Adipose tissue (tissue), 3 donors: ENCODE measurements around the gene KLF7. TPM values are rescaled to one million over a fixed set of nuclear protein-coding genes. Genes with fewer than 3 reads are reported as not detected.

Source experiments
- H3K27ac ChIP-seq: one replicate; pipeline ENCODE4 v1.5.1; 2013; ENCODE audit warnings: low read depth, low read length
- WGBS, 3 donors: extraction: QIAGEN DNeasy Blood & Tissue Kit; methylation state at CpG; one replicate each; pipeline ENCODE4 v1.1.7; 2013; 5-methylcytosine and 5-hydroxymethylcytosine counted together
- polyA plus RNA-seq, 3 donors: library from polyadenylated mRNA; stranded (reverse); fragments of 200-250 nt; gene quantifications; one replicate each; pipeline ENCODE4 v1.2.3, GENCODE V29; 2013
- donor health status: healthy with polysubstance abuse.
- donor health status: Bipolar disorder and iron deficiency.
- donor health status: healthy.

Gene KLF7
- 10 to 100 TPM in 2 of 3 donors, 1 to 10 TPM in 1; 2.2 to 14.5 (median 11.1) TPM for polyA plus RNA-seq

DNA sequence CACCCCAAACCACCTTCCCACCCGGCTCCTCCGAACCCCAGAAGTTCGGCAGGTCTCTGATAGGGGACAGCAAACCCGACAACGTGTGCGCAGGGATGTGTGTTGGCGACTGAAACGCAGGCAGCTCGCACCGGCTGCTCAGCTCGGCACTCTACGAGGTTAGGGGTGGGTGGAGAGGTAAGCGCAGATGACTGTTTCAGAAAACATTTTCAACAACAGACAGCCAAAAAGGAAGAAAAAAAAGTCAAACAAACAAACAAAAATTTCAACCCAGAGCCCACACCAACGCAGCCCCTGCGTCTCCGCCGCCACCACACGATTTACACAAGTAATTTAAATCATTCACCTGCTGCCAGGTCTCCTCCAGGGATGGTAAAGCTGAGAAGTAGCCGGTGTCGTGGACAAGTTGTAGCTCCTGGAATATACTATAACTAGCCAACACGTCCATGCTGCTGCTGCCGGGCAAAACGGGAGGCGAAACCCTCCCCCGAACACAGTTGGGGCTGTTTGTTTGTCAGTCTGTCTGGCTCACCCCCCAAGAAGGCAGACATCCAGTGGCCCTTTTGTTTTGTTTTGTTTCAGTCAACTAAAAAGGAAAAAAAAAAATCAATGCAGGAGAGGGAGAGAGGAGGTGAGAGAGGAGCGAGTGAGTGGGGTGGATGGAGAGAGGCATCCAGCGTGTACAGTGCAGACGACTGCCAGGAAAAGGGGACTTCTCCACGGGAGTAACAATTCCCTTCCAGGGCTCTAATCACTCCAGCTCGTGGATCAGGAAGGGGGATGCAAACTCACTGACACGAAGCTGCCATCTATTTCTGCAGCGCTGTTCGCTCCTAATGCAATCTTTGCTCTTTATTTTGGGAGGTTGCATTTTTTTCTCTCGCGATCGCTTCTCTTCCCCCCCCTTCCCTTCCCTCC is at the start of gene KLF7:
KLF7 (minus strand) TSS at position 828 of the 918 bp plus-strand sequence; CDS start at position 448, 380 bp downstream.
- WGBS, 3 donors, result 0% methylated on average over 36 of the region's 36 CpGs
- peak within 1 kb of the TSS; percentile 100 for H3K27ac ChIP-seq

DNA sequence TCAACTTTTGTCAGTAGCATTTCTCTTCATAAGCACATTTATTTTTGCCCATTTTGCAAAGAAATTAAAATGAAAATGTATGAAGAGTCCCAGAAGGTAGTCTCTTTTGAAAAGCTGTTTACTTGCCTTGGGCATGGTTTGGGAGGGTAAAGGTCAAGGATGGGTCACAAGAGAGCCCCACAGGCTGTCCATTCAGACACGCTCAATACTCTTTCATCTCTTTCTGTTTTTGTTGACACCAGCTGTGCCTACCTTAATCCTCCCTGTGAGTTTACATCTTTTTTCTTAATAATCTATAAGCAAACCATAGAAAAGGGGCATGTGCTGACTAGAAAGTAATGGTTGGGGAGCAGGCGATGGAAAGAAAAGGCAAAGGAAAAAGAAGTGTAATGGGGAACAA is 49.6 kb upstream of the KLF7 start:
- H3K27ac ChIP-seq, result no peak overlapping the region
- 35 to 89% (median 87%) methylated on average over 2 of the region's 2 CpGs for WGBS, 3 donors

DNA sequence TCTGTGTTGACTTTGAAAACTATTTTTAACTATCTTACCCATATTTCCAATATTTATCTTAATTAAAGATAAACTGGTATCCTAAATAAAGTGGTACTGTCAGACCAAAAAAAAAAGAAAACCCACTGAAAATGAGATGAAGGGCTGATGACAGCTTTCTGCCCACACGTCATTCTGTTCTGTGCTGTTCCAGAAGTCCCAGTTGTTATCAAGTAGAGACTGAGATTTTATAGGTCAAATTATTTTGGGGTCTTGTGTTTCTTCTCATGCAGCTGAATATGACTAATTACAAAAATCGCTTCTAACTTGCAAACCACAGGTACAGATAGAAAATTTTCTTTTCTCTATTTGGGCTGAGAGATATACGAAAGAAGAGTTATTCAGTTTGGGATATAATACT is 48.7 kb upstream of the KLF7 start:
- WGBS, 3 donors, result 71 to 90% (median 87%) methylated on average over 3 of the region's 3 CpGs
- no peak overlapping the region for H3K27ac ChIP-seq

DNA sequence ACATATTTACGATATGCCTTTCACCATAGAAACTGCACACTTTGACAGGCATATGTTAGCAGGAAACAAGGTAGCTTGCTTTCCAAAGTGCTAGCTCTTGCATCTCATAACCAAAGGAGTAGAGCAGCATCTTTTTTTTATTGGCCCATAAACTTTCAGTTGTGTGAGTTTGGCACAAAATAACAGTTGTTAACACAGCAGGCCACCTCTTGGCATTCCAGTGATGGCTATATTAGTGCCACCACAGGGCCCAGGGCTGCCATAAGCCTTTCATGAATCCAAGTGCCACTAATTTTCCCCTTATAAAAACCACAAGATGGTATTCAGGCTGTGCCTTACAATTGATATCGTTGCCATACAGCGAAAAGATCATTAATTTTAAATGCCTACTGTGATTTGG is 40.3 kb upstream of the KLF7 start:
- 70 to 95% (median 91%) methylated on average over 3 of the region's 3 CpGs for WGBS, 3 donors
- H3K27ac ChIP-seq, result no peak overlapping the region

DNA sequence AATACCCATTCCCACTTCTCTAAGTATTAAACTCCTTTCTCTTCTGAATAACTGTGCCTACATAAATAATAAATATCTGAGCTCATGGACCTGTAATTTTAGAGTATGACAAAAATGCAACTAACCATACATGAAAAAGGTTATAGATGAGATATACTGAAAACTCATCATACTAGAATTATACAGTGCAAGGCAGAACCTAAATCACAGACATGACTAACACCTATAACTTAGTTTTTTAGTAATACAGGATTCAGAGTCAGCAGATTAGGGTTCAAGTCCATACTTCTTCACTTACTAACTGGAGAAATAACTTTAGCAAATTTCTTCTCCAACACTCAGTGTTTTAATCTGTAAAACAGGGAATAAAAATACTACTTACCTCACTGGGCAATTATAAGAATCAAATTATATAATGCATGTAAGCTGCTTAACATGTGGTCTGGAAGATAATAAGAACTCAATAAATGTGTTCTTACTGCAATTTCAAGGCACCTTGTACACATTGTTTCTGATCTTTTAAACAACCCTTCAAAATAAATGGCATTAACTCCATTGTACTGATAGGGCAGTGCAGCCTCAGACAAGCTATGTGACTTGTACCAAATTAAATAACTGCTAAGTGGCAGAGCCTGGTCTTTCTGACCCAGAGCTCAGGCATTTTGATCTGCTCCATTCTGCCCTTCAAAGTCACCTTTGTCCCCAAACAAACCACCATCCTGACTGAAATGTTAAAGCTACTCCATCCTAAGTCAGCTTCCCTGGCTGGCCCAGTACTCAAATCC is 39.6 kb upstream of the KLF7 start:
- H3K27ac ChIP-seq, result no peak overlapping the region

DNA sequence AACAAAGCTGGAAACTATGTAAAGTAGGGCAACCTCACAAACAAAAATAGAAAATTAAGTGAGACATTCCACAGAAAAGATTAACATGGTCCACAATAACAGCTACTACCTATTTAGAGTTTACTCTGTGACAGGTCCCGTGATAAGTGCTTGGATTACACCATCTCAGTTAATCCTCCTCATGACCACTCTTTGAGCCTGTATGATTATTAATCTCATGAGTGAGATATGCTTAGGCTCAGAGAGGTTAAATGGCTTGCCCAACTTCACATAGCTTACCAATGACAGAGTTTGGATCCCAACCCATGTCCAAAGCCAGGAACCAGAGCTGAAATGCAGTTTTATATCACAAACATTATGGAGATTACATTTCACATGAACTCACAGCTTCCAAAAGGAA is 37.3 kb upstream of the KLF7 start:
- H3K27ac ChIP-seq, result no peak overlapping the region
- 36 to 77% (median 66%) methylated on average over 1 of the region's 1 CpG for WGBS, 3 donors

DNA sequence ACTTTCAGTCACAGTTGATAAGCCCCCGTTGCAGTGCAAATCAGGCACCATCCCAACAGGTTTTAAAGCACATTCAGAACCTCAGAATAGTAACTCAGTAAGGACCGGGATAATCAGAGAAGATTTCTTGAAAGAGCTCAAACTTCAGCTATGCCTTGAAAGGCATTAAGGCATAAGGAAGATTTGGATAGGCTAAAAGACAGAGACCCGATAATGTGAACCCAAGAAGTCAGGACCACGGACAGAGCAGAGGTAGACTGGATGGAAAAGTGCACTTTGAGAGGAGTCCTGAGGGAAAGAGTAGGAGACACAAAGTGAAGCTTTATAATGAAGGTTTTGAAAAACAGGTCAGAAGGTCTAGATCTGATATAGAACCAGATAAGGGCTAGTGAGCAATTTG is 36.9 kb upstream of the KLF7 start:
- 28 to 36% (median 34%) methylated on average over 4 of the region's 4 CpGs for WGBS, 3 donors

DNA sequence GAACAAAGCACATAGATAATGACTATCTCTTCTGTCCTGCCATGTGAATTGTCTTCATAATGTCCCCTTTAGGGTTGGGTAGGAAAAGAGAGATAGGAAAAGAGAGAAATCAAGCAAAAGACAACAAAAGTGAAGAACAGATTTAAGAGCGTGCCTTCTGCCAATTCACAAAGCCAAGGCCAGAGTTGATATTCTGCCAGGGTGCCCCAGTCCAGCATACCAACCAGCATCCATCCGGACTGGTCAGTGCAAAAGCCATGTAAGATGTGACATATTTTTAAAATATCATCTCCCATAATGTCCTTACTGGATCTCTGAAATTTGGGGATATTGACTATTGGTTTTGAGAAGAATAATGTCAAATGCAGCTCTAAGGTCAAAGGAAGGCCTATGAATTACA is 35.7 kb upstream of the KLF7 start:
- H3K27ac ChIP-seq, result no peak overlapping the region
- WGBS, 3 donors, result 88 to 95% (median 92%) methylated on average over 2 of the region's 2 CpGs

More for the DNA sequence above, 36.9 kb upstream of the KLF7 start:
- no peak overlapping the region for H3K27ac ChIP-seq

DNA sequence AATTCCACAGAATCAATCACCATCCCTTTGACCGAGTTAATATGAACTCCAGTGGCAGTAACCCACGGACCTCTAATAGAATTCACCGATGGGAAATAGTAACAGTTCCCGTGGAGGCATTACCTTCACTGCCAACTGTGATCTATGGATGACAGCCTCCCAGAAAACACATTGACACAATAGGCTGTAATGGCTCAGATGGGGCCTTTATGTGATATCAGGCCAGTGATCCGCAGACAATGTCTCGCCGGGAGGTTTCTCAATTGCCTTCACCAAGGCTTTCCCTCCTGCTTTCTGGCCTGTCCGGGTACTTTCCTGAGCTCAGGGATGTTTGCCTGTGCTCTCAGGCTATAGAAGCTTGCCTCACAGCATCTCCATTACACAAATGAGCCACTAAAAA is 34.4 kb upstream of the KLF7 start:
- no peak overlapping the region for H3K27ac ChIP-seq
- WGBS, 3 donors, result 66 to 93% (median 92%) methylated on average over 8 of the region's 8 CpGs

DNA sequence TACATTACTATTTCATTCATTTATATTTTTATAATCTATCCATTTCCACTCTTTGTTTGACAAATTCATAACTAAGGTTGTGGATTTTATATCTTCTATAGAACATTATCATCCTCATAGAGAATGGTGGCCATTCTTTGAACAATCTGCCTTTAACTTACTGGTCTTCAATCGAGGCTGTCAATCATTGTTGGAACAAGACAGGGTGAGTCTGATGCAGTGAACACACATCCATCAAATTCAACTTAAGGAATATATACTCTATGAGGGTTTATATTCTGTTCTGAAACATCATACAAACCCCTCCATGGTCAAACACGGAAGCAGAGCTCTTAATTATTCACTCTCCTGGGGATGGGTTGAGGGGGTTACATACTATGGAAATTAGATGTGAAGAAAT is 28.3 kb upstream of the KLF7 start:
- no peak overlapping the region for H3K27ac ChIP-seq
- WGBS, 3 donors, result 49 to 88% (median 79%) methylated on average over 2 of the region's 2 CpGs

DNA sequence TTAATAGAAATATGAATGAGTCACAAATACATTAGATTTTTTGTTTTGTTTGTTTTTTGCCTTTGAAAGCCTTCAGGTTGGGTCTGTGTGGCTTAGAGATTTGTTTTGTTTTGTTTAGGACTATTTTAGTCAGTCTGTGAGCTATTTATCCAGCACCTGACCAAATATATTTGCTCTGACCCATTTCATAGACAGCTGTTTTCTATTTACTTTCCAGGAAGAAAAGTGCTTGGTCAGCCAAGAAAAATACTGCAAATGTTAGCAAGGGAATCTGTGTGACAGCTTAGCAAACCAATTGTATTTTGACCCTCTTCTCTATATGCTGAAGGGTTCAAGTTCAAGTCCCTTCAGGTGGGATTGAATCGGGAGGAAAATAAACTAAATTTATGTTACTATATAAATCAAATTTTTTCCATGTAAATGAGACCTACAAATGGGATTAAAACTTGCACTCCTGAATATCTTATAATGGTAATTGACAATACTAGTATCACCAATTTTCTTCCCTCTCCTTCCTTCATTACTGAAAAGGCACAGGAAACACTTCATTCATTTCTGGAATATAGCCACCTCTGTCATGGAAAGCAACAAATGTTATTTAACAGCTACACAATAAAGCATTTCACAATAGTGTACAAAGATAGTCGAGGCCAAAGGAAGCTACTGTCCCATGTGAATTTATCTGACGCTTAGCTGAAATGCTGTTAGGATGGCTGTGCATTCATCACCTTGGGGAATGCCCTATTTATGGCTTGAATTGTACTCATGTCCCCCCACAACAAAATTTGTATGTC is 23.1 kb upstream of the KLF7 start:
- H3K27ac ChIP-seq, result no peak overlapping the region
- 47 to 55% (median 49%) methylated on average over 3 of the region's 3 CpGs for WGBS, 3 donors

DNA sequence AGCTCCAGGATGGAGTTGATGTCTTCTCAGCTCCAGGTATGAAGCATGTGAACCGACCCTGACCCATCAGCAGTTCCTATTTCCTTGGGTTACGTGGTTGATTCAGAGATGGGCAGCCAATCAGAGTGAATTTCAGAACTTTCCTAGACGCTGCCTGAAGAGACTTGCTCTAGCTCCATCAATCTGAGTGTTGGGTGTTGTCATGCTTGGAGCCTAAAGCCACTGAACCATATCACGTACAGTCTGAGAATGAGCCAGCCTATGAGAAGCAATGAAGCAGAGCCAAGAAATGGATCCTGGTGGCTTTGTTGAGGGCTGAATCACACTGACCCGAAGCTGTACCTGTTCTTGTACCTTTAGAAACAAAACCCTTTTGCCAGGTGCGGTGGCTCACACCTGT is 19.6 kb upstream of the KLF7 start:
- WGBS, 3 donors, result 84 to 93% (median 92%) methylated on average over 6 of the region's 6 CpGs

DNA sequence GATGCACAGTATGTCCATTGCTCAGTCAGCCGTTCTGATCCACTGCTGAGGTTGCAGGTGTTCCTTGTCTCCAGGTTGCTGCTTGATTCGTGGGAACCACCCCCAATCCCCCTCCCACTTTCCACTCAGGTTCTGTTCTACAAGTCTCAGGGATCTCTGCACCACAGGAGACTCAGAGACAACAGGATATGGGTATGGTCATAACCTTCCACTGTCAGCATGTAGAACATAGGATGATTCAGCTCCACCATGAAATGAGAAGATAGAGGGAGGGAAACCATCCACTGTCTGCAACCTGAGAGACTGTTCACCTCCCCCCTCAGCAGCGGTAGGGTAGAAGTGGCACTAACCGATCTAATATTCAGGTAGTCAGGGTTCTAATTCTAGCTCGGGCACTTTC is 19.0 kb upstream of the KLF7 start:
- WGBS, 3 donors, result 62 to 88% (median 88%) methylated on average over 5 of the region's 5 CpGs

More for the DNA sequence above, 19.6 kb upstream of the KLF7 start:
- H3K27ac ChIP-seq, result no peak overlapping the region

DNA sequence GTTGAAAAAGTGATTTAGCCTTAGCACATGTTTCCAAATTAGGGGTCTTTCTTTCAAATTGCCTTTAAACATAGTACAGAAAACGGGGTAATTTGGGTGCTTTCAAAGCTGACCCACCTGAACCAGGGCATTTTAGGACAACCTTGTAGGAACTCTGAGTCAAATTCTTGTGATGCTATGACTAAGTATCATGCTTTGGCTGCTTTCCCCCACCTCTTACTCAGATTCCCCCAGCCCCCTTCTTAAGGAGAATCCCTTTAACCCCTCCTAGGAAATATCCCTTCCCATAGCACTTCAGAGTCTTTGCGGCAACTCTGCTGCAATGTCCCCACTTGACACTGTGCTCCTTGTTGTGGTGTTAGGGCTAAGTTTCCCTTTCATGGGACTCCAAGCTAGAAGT is 18.6 kb upstream of the KLF7 start:
- WGBS, 3 donors, result 85 to 92% (median 91%) methylated on average over 2 of the region's 2 CpGs
- H3K27ac ChIP-seq, result no peak overlapping the region

More for the DNA sequence above, 19.0 kb upstream of the KLF7 start:
- H3K27ac ChIP-seq, result no peak overlapping the region

DNA sequence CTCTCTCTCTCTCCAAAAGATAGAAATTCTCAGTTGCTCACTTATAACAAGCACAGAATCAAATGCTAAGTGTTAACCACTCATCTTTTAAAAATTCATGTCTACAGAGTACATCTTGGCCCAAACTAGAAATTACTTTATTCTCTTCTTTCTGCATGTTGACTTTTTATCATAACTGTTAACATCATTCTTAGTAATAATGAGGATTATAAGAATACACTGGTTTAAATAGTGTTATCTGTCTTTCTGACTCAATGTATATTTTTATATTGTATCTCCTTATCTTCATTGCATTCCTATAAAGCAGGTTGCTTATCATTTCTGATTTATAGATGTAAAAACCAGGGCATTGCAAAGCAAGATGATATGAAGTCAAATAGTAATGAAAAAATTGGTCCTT is 17.8 kb upstream of the KLF7 start:
- H3K27ac ChIP-seq, result no peak overlapping the region

DNA sequence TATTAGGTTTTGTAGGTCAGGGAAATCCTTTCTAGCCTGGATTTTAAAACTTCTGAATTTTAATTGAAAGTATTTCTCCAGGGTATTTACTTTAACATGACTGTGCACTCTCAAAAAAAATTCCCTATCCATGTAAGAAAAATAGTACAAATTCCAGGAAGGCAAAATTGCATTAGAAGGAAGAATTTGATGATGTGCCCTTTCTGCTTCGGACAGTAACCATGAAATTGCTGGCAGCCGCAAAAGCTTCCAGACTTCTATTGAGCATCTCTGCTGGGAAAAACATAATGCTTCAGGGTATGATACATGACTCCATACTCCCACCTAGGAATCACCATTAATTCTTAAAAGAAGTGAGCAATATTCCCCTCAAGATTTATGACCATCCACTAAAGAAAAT is 17.2 kb upstream of the KLF7 start:
- WGBS, 3 donors, result 69 to 81% (median 71%) methylated on average over 2 of the region's 2 CpGs

DNA sequence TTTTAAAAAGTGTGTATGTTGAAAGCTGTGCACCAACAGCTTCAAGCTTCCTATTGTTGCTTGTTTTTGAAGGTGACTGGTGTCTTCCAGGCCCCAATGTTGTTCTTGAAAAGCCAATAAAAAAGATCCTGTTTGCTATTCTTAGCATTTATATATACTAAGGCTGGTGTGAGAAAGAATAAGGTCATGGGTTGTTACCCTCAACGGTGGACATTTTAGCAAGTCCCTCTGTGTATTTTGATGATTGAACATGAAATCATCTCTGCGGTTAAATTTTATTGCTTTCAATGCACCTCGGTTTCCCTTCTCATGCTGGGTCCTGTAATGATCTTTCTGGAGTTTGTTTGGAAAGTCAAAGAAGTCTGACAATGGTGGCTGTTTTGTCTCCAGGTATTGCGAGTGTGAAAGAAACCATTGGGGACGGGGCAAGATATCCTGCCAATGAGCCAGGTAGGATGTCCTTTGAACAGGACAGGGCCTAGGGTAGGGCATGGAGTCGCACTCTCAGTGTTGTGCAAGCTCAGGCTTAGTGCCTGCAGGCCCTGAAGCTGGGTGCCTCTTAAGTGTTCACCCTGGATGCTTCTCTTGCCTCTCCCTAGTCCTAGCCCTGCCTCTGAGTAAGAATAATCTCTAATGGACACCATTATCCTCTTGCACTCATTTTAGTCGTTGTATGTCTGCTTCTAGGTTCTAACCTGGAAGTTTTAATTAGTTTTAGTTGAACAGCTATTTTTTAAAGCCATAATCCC is 16.0 kb upstream of the KLF7 start:
- 84 to 93% (median 89%) methylated on average over 7 of the region's 7 CpGs for WGBS, 3 donors
- H3K27ac ChIP-seq, result no peak overlapping the region

More for the DNA sequence above, 17.2 kb upstream of the KLF7 start:
- H3K27ac ChIP-seq, result no peak overlapping the region

DNA sequence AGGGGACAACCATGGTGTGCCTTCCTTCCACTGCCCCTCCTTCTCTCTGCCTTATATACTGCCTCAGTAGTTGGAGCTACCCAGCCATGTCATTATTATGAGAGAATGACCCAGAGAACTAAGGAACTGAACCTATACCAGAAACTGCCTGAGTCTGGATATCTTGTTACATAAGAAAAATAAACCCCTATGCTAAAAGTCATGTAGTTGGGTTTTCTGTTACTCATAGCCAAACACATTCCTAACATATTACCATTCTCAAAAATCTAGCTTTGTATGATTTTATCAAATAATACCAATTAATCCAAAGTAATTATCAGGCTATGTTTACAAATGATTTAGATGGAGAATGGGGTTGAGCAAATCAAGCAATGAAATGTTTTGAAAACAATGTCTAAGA is 15.0 kb upstream of the KLF7 start:
- H3K27ac ChIP-seq, result no peak overlapping the region
